Measurements from ENCODE around the gene ERG.

Gene ERG

DNA sequence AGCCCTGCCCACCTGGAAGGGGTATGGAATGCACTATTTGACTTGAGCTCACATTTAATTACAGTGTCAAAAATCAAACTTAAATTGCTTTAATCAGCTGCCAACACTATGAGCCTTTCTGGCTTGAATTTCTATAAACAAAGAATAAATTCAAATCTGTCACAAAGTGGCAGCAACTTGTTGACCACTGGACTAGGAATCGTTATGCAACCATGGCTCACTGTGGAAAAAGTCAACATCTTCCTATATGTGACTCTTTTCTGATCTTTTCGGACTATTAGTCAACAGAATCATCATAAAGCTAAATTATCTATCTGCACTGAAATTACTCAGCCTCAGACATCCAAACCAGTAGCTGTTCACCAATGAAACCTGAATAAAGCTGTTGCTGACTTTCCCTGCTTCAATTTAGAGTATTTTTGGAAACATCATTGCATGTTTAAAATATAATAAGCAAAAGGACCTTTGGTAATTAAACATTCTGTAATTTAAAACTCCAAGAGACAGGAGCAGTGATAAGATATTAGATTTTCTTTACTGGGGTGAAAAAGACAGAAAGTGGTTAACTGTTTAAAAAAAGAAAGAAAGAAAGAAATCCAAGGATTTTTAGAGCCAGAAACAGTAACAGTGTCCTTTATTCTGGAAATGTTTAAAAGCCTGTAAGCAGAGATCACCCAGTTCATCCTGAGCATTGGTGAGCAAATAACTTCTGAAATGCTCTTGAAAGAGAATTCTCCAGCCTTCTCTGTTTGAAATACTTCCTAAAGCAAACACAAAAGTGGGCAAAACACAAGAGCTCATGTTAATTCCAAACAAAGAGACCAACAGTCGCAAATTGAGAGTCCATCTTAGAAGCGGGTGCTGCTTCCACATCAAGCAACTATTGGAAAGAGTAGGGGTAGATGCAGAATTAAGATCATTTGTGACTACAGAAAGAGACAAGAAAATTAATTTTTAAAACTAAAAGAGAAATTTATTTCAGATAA is 26.2 kb upstream of the ERG start:
- Histone ChIP-seq H3K4me1 (ENCODE audit: control insufficient read depth in 5 of 5, insufficient read depth in 5 of 5, low read length in 5 of 5) (no peaks in the 10 kb centered on the region), H3K27ac (ENCODE audit: low read depth, low read length) (no peak overlapping the region), H3K9ac (ENCODE audit: low read length in 5 of 5) (no peak overlapping the region), H3K36me3 (ENCODE audit: control insufficient read depth in 5 of 5, insufficient read depth in 5 of 5, low read length in 5 of 5) (no peaks in the 10 kb centered on the region), H3K4me3 (ENCODE audit: low read depth in 1 of 5, low read length in 5 of 5) (no peak overlapping the region), H3K9me3 (ENCODE audit: control insufficient read depth in 5 of 5, low read length in 5 of 5) (no peaks in the 10 kb centered on the region), H3K27me3 (ENCODE audit: control insufficient read depth in 5 of 5, insufficient read depth in 4 of 5, low read length in 5 of 5) (peaks cover 0 to 4% (median 0%) of the 10 kb centered on the region in 5 donors)

DNA sequence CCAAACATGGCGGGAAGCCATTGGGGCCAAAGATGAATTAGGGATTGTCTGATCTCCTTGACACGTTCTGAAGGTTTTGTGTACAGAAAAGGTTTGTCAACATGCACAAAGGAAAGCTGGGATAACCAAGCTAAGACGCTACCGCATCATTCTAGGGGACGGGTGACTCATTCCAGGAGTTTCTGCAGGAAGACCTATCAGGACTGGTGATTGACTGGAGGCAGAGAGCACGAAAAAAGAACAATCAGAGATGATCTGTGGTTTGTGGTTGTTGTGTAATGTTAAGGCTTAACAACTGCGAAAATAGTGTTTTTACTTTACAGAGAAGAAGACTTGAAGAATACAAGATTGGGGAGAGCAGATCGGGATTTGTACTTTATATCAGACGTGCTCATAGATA is 22.2 kb upstream of the ERG start:
- no peaks in the 10 kb centered on the region for H3K27me3 ChIP-seq (ENCODE audit: control insufficient read depth in 5 of 5, insufficient read depth in 4 of 5, low read length in 5 of 5)
- no peak overlapping the region for H3K27ac ChIP-seq (ENCODE audit: low read depth, low read length)
- H3K9ac ChIP-seq (ENCODE audit: low read length in 5 of 5) = no peak overlapping the region
- H3K4me1 ChIP-seq (ENCODE audit: control insufficient read depth in 5 of 5, insufficient read depth in 5 of 5, low read length in 5 of 5) = no peaks in the 10 kb centered on the region
- no peaks in the 10 kb centered on the region for H3K36me3 ChIP-seq (ENCODE audit: control insufficient read depth in 5 of 5, insufficient read depth in 5 of 5, low read length in 5 of 5)
- H3K4me3 ChIP-seq (ENCODE audit: low read depth in 1 of 5, low read length in 5 of 5) = no peak overlapping the region
- no peaks in the 10 kb centered on the region for H3K9me3 ChIP-seq (ENCODE audit: control insufficient read depth in 5 of 5, low read length in 5 of 5)

DNA sequence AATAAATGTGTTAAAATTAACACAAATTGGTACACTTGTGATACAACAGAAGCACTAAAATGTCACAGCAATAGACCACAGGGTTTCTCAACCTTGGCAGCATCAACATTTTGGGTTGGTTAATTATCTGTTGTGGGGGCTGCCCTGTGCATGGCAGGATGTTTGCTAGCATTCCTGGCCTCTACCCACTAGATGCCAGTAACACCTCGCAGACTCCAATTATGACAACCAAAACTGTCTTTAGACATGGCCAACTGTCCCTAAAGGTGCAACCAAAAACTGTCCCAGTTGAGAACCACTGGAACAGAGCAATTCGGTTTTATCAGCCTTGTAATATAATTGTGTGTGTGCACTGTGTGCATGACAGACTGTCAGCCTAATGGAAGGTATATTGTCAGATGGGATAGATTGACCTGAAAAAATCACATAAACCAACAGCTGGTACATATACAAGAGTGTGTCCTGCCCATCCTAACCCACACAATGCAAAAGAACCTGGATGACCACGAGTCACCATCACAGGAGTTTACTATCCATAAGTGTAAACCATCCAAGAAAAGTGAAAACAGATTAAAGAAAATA is 13.5 kb upstream of the ERG start:
- no peaks in the 10 kb centered on the region for H3K36me3 ChIP-seq (ENCODE audit: control insufficient read depth in 5 of 5, insufficient read depth in 5 of 5, low read length in 5 of 5)
- H3K9ac ChIP-seq (ENCODE audit: low read length in 5 of 5) = no peak overlapping the region
- H3K27me3 ChIP-seq (ENCODE audit: control insufficient read depth in 5 of 5, insufficient read depth in 4 of 5, low read length in 5 of 5) = peaks cover 0 to 5% (median 0%) of the 10 kb centered on the region in 5 donors
- H3K27ac ChIP-seq (ENCODE audit: low read depth, low read length) = no peak overlapping the region
- no peaks in the 10 kb centered on the region for H3K9me3 ChIP-seq (ENCODE audit: control insufficient read depth in 5 of 5, low read length in 5 of 5)
- no peak overlapping the region for H3K4me3 ChIP-seq (ENCODE audit: low read depth in 1 of 5, low read length in 5 of 5)
- H3K4me1 ChIP-seq (ENCODE audit: control insufficient read depth in 5 of 5, insufficient read depth in 5 of 5, low read length in 5 of 5) = peaks cover 0 to 6% (median 3%) of the 10 kb centered on the region in 5 donors

DNA sequence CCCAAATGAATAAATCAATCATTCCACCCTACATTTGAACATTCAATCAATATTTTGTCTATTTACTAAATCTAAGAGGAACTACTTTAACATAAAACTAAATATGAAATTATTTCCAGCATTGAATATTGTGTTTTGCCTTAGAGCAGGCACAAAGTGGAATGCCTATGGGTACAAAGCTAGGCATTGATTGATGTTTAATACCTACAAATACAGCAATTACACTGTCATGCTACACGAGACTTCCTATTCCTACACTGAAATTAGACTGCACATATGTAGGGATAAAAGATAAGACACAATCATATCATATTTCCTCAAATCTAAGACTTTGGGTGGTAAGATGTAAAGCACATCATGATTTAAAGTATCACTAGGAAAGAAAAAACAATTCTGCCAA is 12.9 kb upstream of the ERG start:
- Histone ChIP-seq H3K36me3 (ENCODE audit: control insufficient read depth in 5 of 5, insufficient read depth in 5 of 5, low read length in 5 of 5) (no peaks in the 10 kb centered on the region), H3K9ac (ENCODE audit: low read length in 5 of 5) (no peak overlapping the region), H3K9me3 (ENCODE audit: control insufficient read depth in 5 of 5, low read length in 5 of 5) (no peaks in the 10 kb centered on the region), H3K4me3 (ENCODE audit: low read depth in 1 of 5, low read length in 5 of 5) (no peak overlapping the region), H3K27me3 (ENCODE audit: control insufficient read depth in 5 of 5, insufficient read depth in 4 of 5, low read length in 5 of 5) (peaks cover 0 to 5% (median 0%) of the 10 kb centered on the region in 5 donors), H3K4me1 (ENCODE audit: control insufficient read depth in 5 of 5, insufficient read depth in 5 of 5, low read length in 5 of 5) (peaks cover 0 to 11% (median 5%) of the 10 kb centered on the region in 5 donors), H3K27ac (ENCODE audit: low read depth, low read length) (no peak overlapping the region)

DNA sequence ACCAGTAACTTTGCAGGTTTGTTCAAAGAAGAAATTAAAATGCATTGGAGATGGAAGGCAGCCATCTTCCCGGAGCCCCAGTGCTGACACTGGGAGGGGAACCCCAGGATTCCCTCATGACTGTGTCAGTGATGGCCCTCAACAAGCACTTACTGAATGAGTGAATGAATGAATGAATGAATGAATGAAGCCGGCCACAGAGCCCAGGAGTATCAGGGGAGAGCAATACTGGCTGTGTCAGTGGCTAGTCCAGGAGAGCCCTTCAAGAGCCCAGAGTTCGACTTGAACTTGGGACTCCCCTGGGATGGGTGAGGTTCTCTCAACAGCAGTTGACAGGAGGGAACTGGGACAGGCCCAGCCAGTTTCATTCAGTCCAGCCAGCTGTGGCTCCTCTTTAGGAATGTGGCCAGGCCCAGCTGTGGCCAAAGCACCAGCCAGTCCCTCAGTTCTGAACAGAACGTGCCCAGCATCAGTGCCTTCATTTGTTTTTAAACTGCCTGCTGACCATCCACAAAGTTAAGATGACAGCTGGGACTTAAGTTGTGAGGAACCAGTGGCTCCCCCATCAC is 9.2 kb upstream of the ERG start:
- Histone ChIP-seq H3K36me3 (ENCODE audit: control insufficient read depth in 5 of 5, insufficient read depth in 5 of 5, low read length in 5 of 5) (no peaks in the 10 kb centered on the region), H3K27ac (ENCODE audit: low read depth, low read length) (no peak overlapping the region), H3K4me1 (ENCODE audit: control insufficient read depth in 5 of 5, insufficient read depth in 5 of 5, low read length in 5 of 5) (peaks cover 0 to 20% (median 5%) of the 10 kb centered on the region in 5 donors), H3K27me3 (ENCODE audit: control insufficient read depth in 5 of 5, insufficient read depth in 4 of 5, low read length in 5 of 5) (peaks cover 0 to 7% (median 3%) of the 10 kb centered on the region in 5 donors), H3K4me3 (ENCODE audit: low read depth in 1 of 5, low read length in 5 of 5) (no peak overlapping the region), H3K9me3 (ENCODE audit: control insufficient read depth in 5 of 5, low read length in 5 of 5) (no peaks in the 10 kb centered on the region), H3K9ac (ENCODE audit: low read length in 5 of 5) (no peak overlapping the region)

DNA sequence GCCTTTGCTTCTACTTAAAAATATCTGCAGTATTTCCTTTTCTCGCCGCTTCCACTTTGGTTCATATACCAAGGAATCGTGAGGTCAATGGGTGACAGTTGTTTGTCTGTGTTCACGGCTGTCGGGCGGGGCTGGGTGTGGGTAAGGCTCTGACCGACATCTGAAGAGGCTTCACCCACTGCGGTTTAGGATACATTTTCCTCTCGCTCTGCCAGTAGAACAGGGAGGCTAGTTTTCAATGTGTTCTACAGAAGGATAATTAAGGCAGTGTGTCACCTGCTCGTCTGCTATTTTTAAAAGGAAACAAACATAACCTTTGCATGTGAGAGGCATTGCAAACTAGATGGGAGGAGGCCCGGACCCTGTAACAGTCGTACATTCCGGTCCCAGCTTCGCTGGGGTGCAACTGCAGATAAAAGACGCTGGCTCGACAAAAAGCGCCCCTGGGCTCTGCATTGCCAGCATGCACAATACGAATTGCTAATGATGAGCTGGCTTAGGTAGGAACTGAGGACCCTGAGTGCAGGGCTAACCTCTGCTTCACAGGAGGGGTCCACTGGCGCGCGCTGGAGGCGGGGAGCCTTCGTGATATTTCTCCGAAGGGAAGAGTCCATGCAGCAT is 8.5 kb upstream of the ERG start:
- Histone ChIP-seq H3K27me3 (ENCODE audit: control insufficient read depth in 5 of 5, insufficient read depth in 4 of 5, low read length in 5 of 5) (peaks cover 0 to 7% (median 3%) of the 10 kb centered on the region in 5 donors), H3K4me1 (ENCODE audit: control insufficient read depth in 5 of 5, insufficient read depth in 5 of 5, low read length in 5 of 5) (peaks cover 0 to 20% (median 5%) of the 10 kb centered on the region in 5 donors), H3K36me3 (ENCODE audit: control insufficient read depth in 5 of 5, insufficient read depth in 5 of 5, low read length in 5 of 5) (no peaks in the 10 kb centered on the region), H3K27ac (ENCODE audit: low read depth, low read length) (no peak overlapping the region), H3K9ac (ENCODE audit: low read length in 5 of 5) (no peak overlapping the region), H3K4me3 (ENCODE audit: low read depth in 1 of 5, low read length in 5 of 5) (peak overlapping the region in 4 of 5 donors; percentile 30 to 42 (median 37)), H3K9me3 (ENCODE audit: control insufficient read depth in 5 of 5, low read length in 5 of 5) (no peaks in the 10 kb centered on the region)

DNA sequence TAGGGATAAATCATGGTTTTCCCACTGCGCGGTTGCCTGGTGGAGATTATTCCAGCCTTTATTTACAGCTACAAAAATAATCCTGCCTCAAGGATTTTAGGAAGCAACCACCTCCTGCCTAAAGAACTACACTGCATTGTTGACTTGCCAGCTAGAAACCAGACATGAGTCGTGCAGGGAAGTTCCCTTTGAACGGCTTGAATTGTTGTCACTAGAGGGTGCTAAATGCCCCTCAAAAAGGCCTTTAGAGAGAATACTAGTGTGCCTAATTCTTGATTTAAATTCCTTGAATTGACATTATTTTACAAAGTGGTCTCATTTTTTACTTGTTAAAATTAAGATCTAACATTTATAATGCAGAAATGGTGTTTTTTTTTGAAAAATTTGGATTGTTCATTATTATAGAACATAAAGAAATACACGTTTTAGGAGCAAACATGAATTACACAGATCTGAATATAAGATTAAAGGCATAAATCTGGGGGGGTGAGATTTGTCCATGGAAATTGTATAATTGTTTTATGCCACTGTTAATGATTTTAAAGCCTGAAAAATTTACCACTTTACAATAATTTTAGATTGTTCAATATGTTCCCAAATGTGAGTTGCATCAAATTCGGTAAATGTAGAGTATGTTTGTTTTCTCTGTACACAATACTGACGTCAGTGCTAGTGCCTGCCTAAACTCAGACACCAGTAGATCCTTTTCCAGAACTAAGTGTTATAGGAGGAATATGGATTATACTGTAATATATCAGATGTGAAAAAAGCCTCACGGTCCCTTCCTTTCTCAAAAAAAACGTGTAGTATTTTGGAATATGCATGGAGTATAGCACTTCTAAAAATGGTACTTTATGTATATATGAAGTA is 7.6 kb upstream of the ERG start:
- Histone ChIP-seq H3K36me3 (ENCODE audit: control insufficient read depth in 5 of 5, insufficient read depth in 5 of 5, low read length in 5 of 5) (no peaks in the 10 kb centered on the region), H3K9ac (ENCODE audit: low read length in 5 of 5) (no peak overlapping the region), H3K4me3 (ENCODE audit: low read depth in 1 of 5, low read length in 5 of 5) (peak overlapping the region in 3 of 5 donors; percentile 28 to 36 (median 28)), H3K9me3 (ENCODE audit: control insufficient read depth in 5 of 5, low read length in 5 of 5) (no peaks in the 10 kb centered on the region), H3K4me1 (ENCODE audit: control insufficient read depth in 5 of 5, insufficient read depth in 5 of 5, low read length in 5 of 5) (peaks cover 0 to 20% (median 5%) of the 10 kb centered on the region in 5 donors), H3K27ac (ENCODE audit: low read depth, low read length) (peak overlapping the region; percentile 9), H3K27me3 (ENCODE audit: control insufficient read depth in 5 of 5, insufficient read depth in 4 of 5, low read length in 5 of 5) (peaks cover 0 to 7% (median 3%) of the 10 kb centered on the region in 5 donors)

DNA sequence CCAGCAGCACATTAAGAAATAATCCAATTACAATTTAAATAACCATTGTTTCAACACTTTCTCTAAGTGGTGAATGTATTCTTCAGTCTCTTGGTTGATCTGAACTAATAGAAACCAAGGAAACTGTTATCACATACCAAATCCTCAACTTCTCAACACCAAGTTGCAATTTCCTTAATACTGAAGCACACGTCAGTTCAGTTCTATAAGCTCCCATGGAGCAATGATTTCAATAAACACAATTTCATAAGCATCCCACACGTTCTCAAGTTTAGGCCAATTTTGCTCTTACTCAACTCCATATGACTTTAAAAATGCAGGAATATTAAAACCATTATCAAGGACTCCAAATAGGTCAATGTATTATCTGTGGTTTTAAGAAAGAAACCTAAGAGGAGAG is 5.8 kb upstream of the ERG start:
- no peaks in the 10 kb centered on the region for H3K36me3 ChIP-seq (ENCODE audit: control insufficient read depth in 5 of 5, insufficient read depth in 5 of 5, low read length in 5 of 5)
- peaks cover 0 to 26% (median 5%) of the 10 kb centered on the region in 5 donors for H3K4me1 ChIP-seq (ENCODE audit: control insufficient read depth in 5 of 5, insufficient read depth in 5 of 5, low read length in 5 of 5)
- H3K4me3 ChIP-seq (ENCODE audit: low read depth in 1 of 5, low read length in 5 of 5) = peak overlapping the region in 4 of 5 donors; percentile 12 to 65 (median 35)
- no peaks in the 10 kb centered on the region for H3K9me3 ChIP-seq (ENCODE audit: control insufficient read depth in 5 of 5, low read length in 5 of 5)
- H3K27ac ChIP-seq (ENCODE audit: low read depth, low read length) = peak overlapping the region; percentile 66
- peak overlapping the region in 1 of 5 donors; percentile 7 for H3K9ac ChIP-seq (ENCODE audit: low read length in 5 of 5)
- peaks cover 0 to 7% (median 3%) of the 10 kb centered on the region in 5 donors for H3K27me3 ChIP-seq (ENCODE audit: control insufficient read depth in 5 of 5, insufficient read depth in 4 of 5, low read length in 5 of 5)

DNA sequence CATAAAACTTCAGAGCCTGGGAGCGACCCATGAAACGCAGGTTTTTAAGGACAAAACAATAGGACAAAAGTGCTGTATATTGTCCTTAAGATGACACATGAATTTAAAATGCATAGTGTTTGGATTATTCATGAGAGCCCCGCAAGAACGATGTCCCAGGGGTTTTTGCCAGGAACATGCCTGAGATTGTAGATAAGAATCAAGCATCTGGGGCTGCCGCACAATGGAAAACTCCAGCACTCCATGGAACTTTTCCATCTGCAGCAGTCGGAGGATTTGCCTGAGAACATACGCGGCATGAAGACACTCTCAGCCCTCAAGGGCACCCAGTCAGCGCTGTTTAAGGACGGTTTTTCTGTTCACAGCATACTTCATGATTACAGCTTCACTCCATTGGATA is 5.3 kb upstream of the ERG start:
- peaks cover 0 to 7% (median 3%) of the 10 kb centered on the region in 5 donors for H3K27me3 ChIP-seq (ENCODE audit: control insufficient read depth in 5 of 5, insufficient read depth in 4 of 5, low read length in 5 of 5)
- H3K9ac ChIP-seq (ENCODE audit: low read length in 5 of 5) = peak overlapping the region in 1 of 5 donors; percentile 7
- H3K4me1 ChIP-seq (ENCODE audit: control insufficient read depth in 5 of 5, insufficient read depth in 5 of 5, low read length in 5 of 5) = peaks cover 0 to 31% (median 5%) of the 10 kb centered on the region in 5 donors
- peak overlapping the region in 4 of 5 donors; percentile 13 to 65 (median 38) for H3K4me3 ChIP-seq (ENCODE audit: low read depth in 1 of 5, low read length in 5 of 5)
- H3K9me3 ChIP-seq (ENCODE audit: control insufficient read depth in 5 of 5, low read length in 5 of 5) = no peaks in the 10 kb centered on the region
- peak overlapping the region; percentile 66 for H3K27ac ChIP-seq (ENCODE audit: low read depth, low read length)
- H3K36me3 ChIP-seq (ENCODE audit: control insufficient read depth in 5 of 5, insufficient read depth in 5 of 5, low read length in 5 of 5) = no peaks in the 10 kb centered on the region

All from subcutaneous abdominal adipose tissue (tissue), 5 donors.